CD8-positive, alpha-beta memory T cell (primary cell): Measurements from ENCODE around the gene PSAP. TPM values are rescaled to one million over a fixed set of nuclear protein-coding genes. Genes with fewer than 3 reads are reported as not detected.

Experiments used
- CTCF ChIA-PET: fragments of 350-600 bp; sonication (Branson Sonifier 250); formaldehyde crosslinking; loops from one replicate; lab custom pipeline; 2021; ENCODE audit warnings: antibody characterized with exemption; lab: Charles Lee
- POLR2A ChIA-PET: fragments of 350-600 bp; sonication (Branson Sonifier 250); formaldehyde crosslinking; loops from one replicate; lab custom pipeline; 2021; ENCODE audit warnings: antibody characterized with exemption; lab: Charles Lee
- DNase-seq, 5 donors: peaks; one replicate each; pipeline versions ENCODE4 v3.0.0 to v3.0.0-alpha.2; 2020 to 2022; ENCODE audit warnings: mixed read lengths in 1 of 5
- H3K27ac ChIP-seq: one replicate; pipeline ENCODE4 v1.7.0; 2013; ENCODE audit warnings: low read depth, mild to moderate bottlenecking, low read length, moderate library complexity
- H3K27me3 ChIP-seq: 2 replicates; pipeline ENCODE4 v1.7.0; 2013; ENCODE audit warnings: low read length, mild to moderate bottlenecking; ENCODE audit not compliant: insufficient read depth, poor library complexity, severe bottlenecking
- H3K36me3 ChIP-seq: 2 replicates; pipeline ENCODE4 v1.7.0; 2013; ENCODE audit warnings: mild to moderate bottlenecking, low read length, moderate library complexity; ENCODE audit not compliant: insufficient read depth
- H3K4me1 ChIP-seq: 2 replicates; pipeline ENCODE4 v1.7.0; 2013; ENCODE audit warnings: mild to moderate bottlenecking, low read length, moderate library complexity; ENCODE audit not compliant: insufficient read depth
- H3K4me3 ChIP-seq: 2 replicates; pipeline ENCODE4 v1.7.0; 2013; ENCODE audit warnings: mild to moderate bottlenecking, low read length
- H3K9me3 ChIP-seq: 2 replicates; pipeline ENCODE4 v1.7.0; 2013; ENCODE audit warnings: mild to moderate bottlenecking, low read length
- H3K27ac Mint-ChIP-seq, 8 donors: one replicate each; pipeline ENCODE4 v1.8.0; 2020 to 2021; ENCODE audit warnings: mixed read lengths in 8 of 8, mild to moderate bottlenecking in 6 of 8, inconsistent platforms in 3 of 8, moderate library complexity in 3 of 8
- H3K27me3 Mint-ChIP-seq, 2 donors: one replicate each; pipeline ENCODE4 v1.8.0; 2020 to 2021; ENCODE audit warnings: mixed read lengths in 2 of 2, mild to moderate bottlenecking in 1 of 2, moderate library complexity in 1 of 2
- H3K36me3 Mint-ChIP-seq, 3 donors: one replicate each; pipeline ENCODE4 v1.8.0; 2020 to 2021; ENCODE audit warnings: mixed read lengths in 3 of 3, inconsistent platforms in 1 of 3, mild to moderate bottlenecking in 1 of 3
- H3K4me1 Mint-ChIP-seq, 3 donors: one replicate each; pipeline ENCODE4 v1.8.0; 2020 to 2021; ENCODE audit warnings: mixed read lengths in 3 of 3, inconsistent platforms in 1 of 3, mild to moderate bottlenecking in 1 of 3
- H3K4me3 Mint-ChIP-seq, 7 donors: one replicate each; pipeline ENCODE4 v1.8.0; 2020 to 2021; ENCODE audit warnings: mixed read lengths in 7 of 7, mild to moderate bottlenecking in 6 of 7, moderate library complexity in 4 of 7, inconsistent platforms in 2 of 7
- H3K9me3 Mint-ChIP-seq, 5 donors: one replicate each; pipeline ENCODE4 v1.8.0; 2020 to 2022; ENCODE audit warnings: mixed read lengths in 5 of 5, mild to moderate bottlenecking in 3 of 5, moderate library complexity in 2 of 5, inconsistent platforms in 1 of 5
- polyA plus RNA-seq: library from polyadenylated mRNA; unstranded; fragments of 300-500 nt; fragmentation: Illumina TruSeq; gene quantifications from one replicate; pipeline ENCODE4 v1.2.3, GENCODE V29; 2021
- total RNA-seq, 2 experiments: library from RNA; stranded (reverse); gene quantifications; one replicate each; pipeline ENCODE4 v1.2.3, GENCODE V29; 2021

The PSAP gene
- total and polyA plus RNA-seq, 3 experiments from 2014 or later, result 115 to 432 (median 119) TPM

DNA sequence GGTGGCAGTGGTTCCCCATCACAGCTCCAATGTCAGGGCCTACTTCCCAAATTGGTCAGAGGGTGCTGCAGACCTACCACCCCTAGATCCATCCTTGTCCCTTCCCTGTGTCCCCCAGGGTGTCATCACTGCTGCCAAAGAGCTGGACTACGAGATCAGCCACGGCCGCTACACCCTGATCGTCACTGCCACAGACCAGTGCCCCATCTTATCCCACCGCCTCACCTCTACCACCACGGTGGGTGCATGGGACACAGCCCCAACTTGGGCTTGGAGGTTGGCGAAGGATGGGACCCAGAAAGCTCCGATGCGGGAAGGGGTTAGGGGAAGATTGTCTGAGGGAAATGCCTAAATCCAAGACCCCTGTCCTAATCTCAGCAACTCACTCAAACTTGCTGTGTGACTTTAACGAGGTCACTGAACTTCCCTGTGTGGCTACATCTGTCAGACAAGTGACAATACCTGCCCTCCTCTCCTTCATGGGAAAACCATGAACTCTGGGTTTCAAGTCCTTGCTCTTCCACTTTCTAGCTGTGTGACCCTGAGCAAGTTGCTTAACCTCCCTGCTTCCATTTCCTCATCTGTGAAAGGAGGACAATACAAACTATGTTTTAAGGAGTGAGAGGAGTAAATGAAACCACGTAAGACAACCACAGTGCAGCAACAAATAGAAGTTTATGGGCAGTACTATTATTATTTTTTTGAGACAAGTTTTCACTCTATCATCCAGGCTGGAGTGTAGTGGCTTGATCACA lies 72.8 kb downstream of the PSAP start:
- peaks cover 32% of the 10 kb centered on the region for H3K4me1 ChIP-seq
- CTCF ChIA-PET, result interaction anchor here (0.9 to 1.1 kb wide), 3 partner anchors 38 to 81 kb away, joined by 3 to 4 read pairs (median 3); no protein-coding TSS in a partner anchor
- Mint-ChIP-seq H3K4me1 (peaks cover 29 to 50% (median 33%) of the 10 kb centered on the region in 3 donors), H3K9me3 (peaks cover 0 to 2% (median 0%) of the 10 kb centered on the region in 5 donors), H3K27me3 (no peaks in the 10 kb centered on the region), H3K4me3 (peak overlapping the region in 1 of 7 donors; percentile 56), H3K27ac (no peak overlapping the region), H3K36me3 (peaks cover 0 to 5% (median 2%) of the 10 kb centered on the region in 3 donors)
- no peaks in the 10 kb centered on the region for H3K9me3 ChIP-seq
- no peak overlapping the region for H3K4me3 ChIP-seq
- POLR2A ChIA-PET, result no interaction called here
- peak in 1 of 5 donors; percentile 28 for DNase-seq
- H3K27ac ChIP-seq, result no peak overlapping the region
- H3K27me3 ChIP-seq, result no peaks in the 10 kb centered on the region
- no peaks in the 10 kb centered on the region for H3K36me3 ChIP-seq

- peak overlapping the region in 1 of 7 donors; percentile 61 for H3K4me3 Mint-ChIP-seq
- POLR2A ChIA-PET, result no interaction called here
- CTCF ChIA-PET, result interaction anchor here (1.2 to 8.0 kb wide), 4 partner anchors 22 to 74 kb away, joined by 3 to 89 read pairs (median 4); no protein-coding TSS in a partner anchor
- Histone ChIP-seq H3K36me3 (no peaks in the 10 kb centered on the region), H3K4me3 (no peak overlapping the region), H3K4me1 (peaks cover 32% of the 10 kb centered on the region), H3K27me3 (no peaks in the 10 kb centered on the region), H3K9me3 (no peaks in the 10 kb centered on the region), H3K27ac (no peak overlapping the region)
- peaks cover 0 to 10% (median 5%) of the 10 kb centered on the region in 3 donors for H3K36me3 Mint-ChIP-seq
- peaks cover 0 to 2% (median 0%) of the 10 kb centered on the region in 5 donors for H3K9me3 Mint-ChIP-seq
- DNase-seq, result peak in 1 of 5 donors; percentile 34
- H3K27me3 Mint-ChIP-seq, result no peaks in the 10 kb centered on the region
- peak overlapping the region in 3 of 8 donors; percentile 37 to 79 (median 56) for H3K27ac Mint-ChIP-seq
- H3K4me1 Mint-ChIP-seq, result peaks cover 29 to 50% (median 33%) of the 10 kb centered on the region in 3 donors
These were observed 73.7 kb downstream of the PSAP start for GRCh38 chr10:71777213-71777985.

- peak in 1 of 5 donors; percentile 27 for DNase-seq
- Histone ChIP-seq H3K4me1 (peaks cover 39% of the 10 kb centered on the region), H3K9me3 (no peaks in the 10 kb centered on the region), H3K27ac (no peak overlapping the region), H3K27me3 (no peaks in the 10 kb centered on the region), H3K36me3 (no peaks in the 10 kb centered on the region), H3K4me3 (no peak overlapping the region)
- peaks cover 0 to 2% (median 0%) of the 10 kb centered on the region in 5 donors for H3K9me3 Mint-ChIP-seq
- ChIA-PET POLR2A (no interaction called here), CTCF (interaction anchor here (0.8 to 8.0 kb wide), 7 partner anchors 21 to 80 kb away, joined by 3 to 89 read pairs (median 4); no protein-coding TSS in a partner anchor)
- H3K4me3 Mint-ChIP-seq, result peak overlapping the region in 1 of 7 donors; percentile 73
- H3K27me3 Mint-ChIP-seq, result no peaks in the 10 kb centered on the region
- H3K4me1 Mint-ChIP-seq, result peaks cover 38 to 59% (median 40%) of the 10 kb centered on the region in 3 donors
- H3K36me3 Mint-ChIP-seq, result peaks cover 0 to 14% (median 5%) of the 10 kb centered on the region in 3 donors
- H3K27ac Mint-ChIP-seq, result peak overlapping the region in 6 of 8 donors; percentile 19 to 96 (median 68)
These were observed 74.5 kb downstream of the PSAP start for GRCh38 chr10:71776481-71776925.

DNA sequence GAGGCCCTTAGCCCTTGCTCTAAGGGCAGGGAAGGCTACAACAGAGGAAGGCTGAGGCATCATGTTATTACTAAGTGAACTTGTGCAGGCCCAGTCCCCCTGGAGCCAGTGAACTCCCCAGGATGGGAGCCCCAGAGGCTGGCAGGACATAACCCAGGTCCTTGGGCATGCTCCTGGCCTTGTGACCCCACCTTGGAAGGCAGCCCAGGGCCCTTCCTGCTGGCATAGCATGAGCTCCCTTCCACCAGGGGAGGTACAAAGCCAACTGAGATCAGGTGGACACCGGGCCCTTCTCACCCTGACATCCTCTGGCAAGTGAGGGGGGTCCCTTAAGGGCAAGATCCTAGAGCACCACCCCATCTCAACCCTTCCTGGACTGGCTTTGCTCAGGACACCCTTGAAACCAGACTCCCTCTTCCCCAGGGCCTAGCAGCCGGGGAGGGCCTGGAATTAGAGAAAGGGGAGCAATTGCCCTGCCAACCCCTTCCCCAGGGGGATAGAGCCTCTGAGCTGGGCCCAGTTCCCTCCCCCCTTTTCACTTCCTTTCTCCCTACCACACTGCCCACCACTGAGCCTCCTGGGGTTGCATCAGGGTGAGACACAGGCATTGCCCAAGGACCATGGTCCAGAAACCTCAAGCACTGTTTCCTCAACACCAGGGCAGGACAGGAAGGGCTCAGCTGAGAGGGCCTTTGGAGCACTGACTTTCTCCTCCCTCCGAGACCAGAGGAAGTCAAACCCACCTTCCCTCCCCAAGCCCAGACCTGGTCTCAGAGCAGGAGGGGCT lies 75.9 kb downstream of the PSAP start:
- peaks cover 0 to 2% (median 0%) of the 10 kb centered on the region in 5 donors for H3K9me3 Mint-ChIP-seq
- Histone ChIP-seq H3K27me3 (no peaks in the 10 kb centered on the region), H3K4me3 (no peak overlapping the region), H3K4me1 (peaks cover 53% of the 10 kb centered on the region), H3K36me3 (peaks cover 1% of the 10 kb centered on the region), H3K27ac (no peak overlapping the region), H3K9me3 (no peaks in the 10 kb centered on the region)
- CTCF ChIA-PET, result interaction anchor here (1.8 to 8.0 kb wide), 10 partner anchors 11 to 110 kb away, joined by 4 to 122 read pairs (median 28); no protein-coding TSS in a partner anchor
- H3K27me3 Mint-ChIP-seq, result no peaks in the 10 kb centered on the region
- peaks cover 51 to 71% (median 52%) of the 10 kb centered on the region in 3 donors for H3K4me1 Mint-ChIP-seq
- H3K4me3 Mint-ChIP-seq, result peak overlapping the region; percentile 79 to 98 (median 92)
- H3K36me3 Mint-ChIP-seq, result peaks cover 0 to 19% (median 1%) of the 10 kb centered on the region in 3 donors
- H3K27ac Mint-ChIP-seq, result peak overlapping the region; percentile 74 to 96 (median 94)
- POLR2A ChIA-PET, result interaction anchor here (0.8 to 4.6 kb wide), 5 partner anchors 28 to 79 kb away, joined by 3 to 42 read pairs (median 6); partner anchors contain the start of gene PSAP
- DNase-seq, result peak in 1 of 5 donors; percentile 51

DNA sequence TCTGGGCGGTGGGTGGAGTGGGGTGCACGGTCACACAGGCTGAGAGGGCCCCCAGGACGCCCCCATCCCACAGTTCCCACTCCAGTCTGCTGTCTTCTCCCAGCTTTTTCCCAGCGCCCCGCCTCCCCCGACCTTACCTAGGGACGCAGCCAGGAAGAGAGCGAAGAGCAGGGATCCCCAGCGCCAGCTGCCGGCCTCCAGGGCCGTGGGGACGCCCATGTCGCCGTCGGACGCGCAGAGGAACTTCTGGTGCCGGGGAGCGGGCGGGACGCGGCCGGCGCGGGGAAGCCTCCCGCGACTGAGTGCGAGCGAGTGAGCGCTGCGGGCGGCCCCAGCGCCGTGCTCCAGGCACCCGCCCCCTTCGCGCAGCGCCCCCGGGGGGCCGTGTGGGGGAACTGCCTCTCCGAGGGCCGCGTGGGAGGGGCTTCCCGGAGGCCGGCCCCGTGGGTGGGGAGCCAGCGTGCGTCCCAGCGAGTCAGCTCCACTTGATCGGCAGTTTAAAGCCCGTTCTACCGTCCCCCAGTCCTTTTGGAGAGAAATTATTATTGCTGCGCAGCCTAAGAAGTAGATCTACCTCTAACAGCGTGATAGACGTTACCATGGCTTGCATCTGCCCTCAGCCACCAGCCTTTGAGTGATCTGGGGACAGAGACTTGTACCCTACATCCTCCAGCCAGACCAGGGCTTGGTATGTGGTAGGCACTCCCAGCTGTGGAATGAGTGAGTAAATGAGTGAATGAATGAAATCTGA lies 77.7 kb downstream of the PSAP start, which contains the start of gene VSIR:
VSIR (minus strand) TSS at position 300 of the 751 bp plus-strand sequence; CDS start at position 219, 81 bp downstream.
- peaks cover 8% of the 10 kb centered on the region for H3K36me3 ChIP-seq
- Mint-ChIP-seq H3K9me3 (peaks cover 0 to 2% (median 0%) of the 10 kb centered on the region in 5 donors), H3K36me3 (peaks cover 0 to 30% (median 8%) of the 10 kb centered on the region in 3 donors), H3K4me1 (peaks cover 66 to 83% (median 69%) of the 10 kb centered on the region in 3 donors), H3K27ac (peak within 1 kb of the TSS; percentile 93 to 98 (median 96)), H3K27me3 (no peaks in the 10 kb centered on the region), H3K4me3 (peak within 1 kb of the TSS; percentile 79 to 98 (median 92))
- ChIA-PET CTCF (interaction anchor here (0.6 to 8.0 kb wide), 34 partner anchors 9 to 803 kb away, joined by 3 to 122 read pairs (median 5); partner anchors contain the start of genes C10orf105 and PSAP), POLR2A (interaction anchor here (0.6 to 4.6 kb wide), 17 partner anchors 10 to 397 kb away, joined by 3 to 42 read pairs (median 5); partner anchors contain the start of gene PSAP)
- H3K27ac ChIP-seq, result peak within 1 kb of the TSS; percentile 80
- H3K27me3 ChIP-seq, result no peaks in the 10 kb centered on the region
- peaks cover 67% of the 10 kb centered on the region for H3K4me1 ChIP-seq
- H3K4me3 ChIP-seq, result peak within 1 kb of the TSS; percentile 94
- no peaks in the 10 kb centered on the region for H3K9me3 ChIP-seq
- peak; percentile 89 to 98 (median 94) for DNase-seq

GRCh38 chr10:71772832-71773220 lies 78.2 kb downstream of the PSAP start:
- no peaks in the 10 kb centered on the region for H3K27me3 Mint-ChIP-seq
- Histone ChIP-seq H3K27me3 (no peaks in the 10 kb centered on the region), H3K27ac (peak overlapping the region; percentile 80), H3K4me3 (peak overlapping the region; percentile 94), H3K9me3 (no peaks in the 10 kb centered on the region), H3K4me1 (peaks cover 73% of the 10 kb centered on the region), H3K36me3 (peaks cover 8% of the 10 kb centered on the region)
- DNase-seq, result peak in 1 of 5 donors; percentile 40
- H3K4me3 Mint-ChIP-seq, result peak overlapping the region; percentile 79 to 98 (median 92)
- peak overlapping the region; percentile 90 to 98 (median 94) for H3K27ac Mint-ChIP-seq
- H3K9me3 Mint-ChIP-seq, result peaks cover 0 to 2% (median 0%) of the 10 kb centered on the region in 5 donors
- ChIA-PET POLR2A (interaction anchor here (0.8 to 4.6 kb wide), 12 partner anchors 9 to 78 kb away, joined by 3 to 42 read pairs (median 6); partner anchors contain the start of gene PSAP), CTCF (interaction anchor here (0.6 to 8.0 kb wide), 25 partner anchors 9 to 803 kb away, joined by 3 to 122 read pairs (median 10); partner anchors contain the start of gene C10orf105)
- peaks cover 72 to 88% (median 75%) of the 10 kb centered on the region in 3 donors for H3K4me1 Mint-ChIP-seq
- peaks cover 0 to 34% (median 8%) of the 10 kb centered on the region in 3 donors for H3K36me3 Mint-ChIP-seq
